Body of pancreas (tissue), 4 donors: ENCODE measurements around the gene VEGFB.

Experiments used
- CTCF ChIP-seq, 7 experiments: fragments of 450-650 bp in 4 of 7; fragments of 200-600 bp in 3 of 7; sonication (generic) in 3 of 7; IDR thresholded peaks; one replicate each; pipeline ENCODE4 v1.5.1; 2016 to 2019; ENCODE audit warnings: antibody characterized with exemption in 7 of 7
- POLR2A ChIP-seq, 3 donors: fragments of 450-650 bp; IDR thresholded peaks; one replicate each; pipeline ENCODE4 v1.6.1; 2016; ENCODE audit warnings: antibody characterized with exemption in 3 of 3, mild to moderate bottlenecking in 2 of 3

DNA sequence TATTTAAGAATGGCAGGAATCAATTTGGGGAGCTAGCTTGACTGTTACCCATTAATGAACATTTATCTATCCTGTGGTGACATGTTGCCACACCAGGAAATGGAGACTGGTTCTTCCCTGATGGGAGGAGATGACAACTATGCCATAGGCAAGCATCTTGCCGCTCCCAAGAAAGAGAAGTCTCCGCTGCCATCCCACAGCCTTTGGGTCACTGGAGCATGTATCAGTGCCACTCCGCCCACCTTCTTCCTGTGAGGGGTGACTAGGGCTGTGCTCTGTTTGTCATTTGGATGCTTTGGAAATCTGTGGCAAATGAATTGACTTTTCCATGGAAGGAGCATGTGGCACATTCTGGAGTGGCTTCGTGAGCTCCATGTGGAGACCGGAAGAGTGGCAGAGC lies 42.0 kb upstream of the VEGFB start:
- no peak for TF ChIP-seq CTCF (IDR thresholded peaks at IDR 0.05)
- TF ChIP-seq POLR2A (IDR thresholded peaks at IDR 0.05) = no peak
